NB4 (cell line): Measurements from ENCODE around the gene B4GALNT4.

ENCODE experiments used
- DNase-seq: peaks from one replicate; pipeline ENCODE4 v3.0.0; 2010; ENCODE audit warnings: low read depth
- H3K4me3 ChIP-seq: one replicate; pipeline ENCODE4 v1.5.1; 2011; ENCODE audit warnings: mild to moderate bottlenecking, low read depth, low read length, moderate library complexity
- MYC ChIP-seq: IDR thresholded peaks from 2 replicates; pipeline ENCODE4 v1.6.1; 2011; ENCODE audit warnings: low read depth, low read length
- POLR2A ChIP-seq: IDR thresholded peaks from 2 replicates; pipeline ENCODE4 v1.6.1; 2011; ENCODE audit warnings: mild to moderate bottlenecking; ENCODE audit not compliant: insufficient read length; ENCODE audit errors: extremely low read depth
- TF ChIP-seq, protein P1 (sequence below): IDR thresholded peaks from 2 replicates; pipeline ENCODE4 v1.6.1; 2011; ENCODE audit warnings: low read depth, low read length
- TF ChIP-seq, protein P2 (sequence below): IDR thresholded peaks from one replicate; pipeline ENCODE4 v1.5.1; 2012; ENCODE audit warnings: low read depth, low read length

The B4GALNT4 gene

DNA sequence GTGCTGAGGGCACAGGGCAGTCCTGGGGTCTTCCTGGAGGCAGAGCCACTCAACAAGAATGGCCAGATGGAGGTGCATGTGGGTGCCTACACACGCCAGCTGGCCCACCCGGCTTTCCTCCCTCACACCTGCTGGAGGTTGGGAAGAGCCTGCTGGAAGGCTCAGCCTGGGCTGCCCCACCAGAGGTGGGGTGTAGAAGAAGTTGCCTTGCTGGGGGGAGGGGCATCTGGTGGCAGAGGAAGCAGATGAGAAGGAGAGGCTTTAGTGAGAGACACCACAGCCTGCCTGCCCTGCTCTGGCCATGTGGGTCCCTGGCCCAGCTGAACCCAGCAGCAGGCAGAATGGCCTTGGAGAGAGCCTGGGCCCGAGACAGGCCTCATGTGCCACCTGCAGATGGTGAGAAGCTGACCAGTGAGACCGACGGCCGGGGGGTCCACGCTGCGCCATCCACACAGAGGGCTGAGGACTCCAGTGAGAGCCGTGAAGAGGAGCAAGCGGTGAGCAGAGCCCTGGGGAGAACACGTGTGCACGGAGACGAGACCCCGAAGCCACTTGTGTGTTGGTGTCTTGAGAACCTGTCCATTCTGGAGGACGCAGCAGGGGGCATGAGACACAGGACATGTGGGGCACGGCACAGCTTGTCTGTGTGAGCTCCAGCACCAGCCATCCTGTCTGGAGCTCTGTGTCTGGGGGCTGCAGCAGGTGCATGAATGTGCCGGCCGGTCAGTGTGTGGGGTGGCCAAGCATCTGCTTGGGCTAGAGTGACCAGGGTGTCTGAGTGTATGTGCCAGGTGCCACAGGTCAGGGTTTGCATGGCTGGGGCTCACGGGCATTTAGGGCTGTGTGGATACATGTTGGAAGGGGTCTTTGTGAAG, 2.7 kb downstream of the B4GALNT4 start:
- TF ChIP-seq, protein P1, sequence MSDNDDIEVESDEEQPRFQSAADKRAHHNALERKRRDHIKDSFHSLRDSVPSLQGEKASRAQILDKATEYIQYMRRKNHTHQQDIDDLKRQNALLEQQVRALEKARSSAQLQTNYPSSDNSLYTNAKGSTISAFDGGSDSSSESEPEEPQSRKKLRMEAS = no peak
- TF ChIP-seq MYC (no peak), POLR2A (no peak)
- TF ChIP-seq, protein P2, sequence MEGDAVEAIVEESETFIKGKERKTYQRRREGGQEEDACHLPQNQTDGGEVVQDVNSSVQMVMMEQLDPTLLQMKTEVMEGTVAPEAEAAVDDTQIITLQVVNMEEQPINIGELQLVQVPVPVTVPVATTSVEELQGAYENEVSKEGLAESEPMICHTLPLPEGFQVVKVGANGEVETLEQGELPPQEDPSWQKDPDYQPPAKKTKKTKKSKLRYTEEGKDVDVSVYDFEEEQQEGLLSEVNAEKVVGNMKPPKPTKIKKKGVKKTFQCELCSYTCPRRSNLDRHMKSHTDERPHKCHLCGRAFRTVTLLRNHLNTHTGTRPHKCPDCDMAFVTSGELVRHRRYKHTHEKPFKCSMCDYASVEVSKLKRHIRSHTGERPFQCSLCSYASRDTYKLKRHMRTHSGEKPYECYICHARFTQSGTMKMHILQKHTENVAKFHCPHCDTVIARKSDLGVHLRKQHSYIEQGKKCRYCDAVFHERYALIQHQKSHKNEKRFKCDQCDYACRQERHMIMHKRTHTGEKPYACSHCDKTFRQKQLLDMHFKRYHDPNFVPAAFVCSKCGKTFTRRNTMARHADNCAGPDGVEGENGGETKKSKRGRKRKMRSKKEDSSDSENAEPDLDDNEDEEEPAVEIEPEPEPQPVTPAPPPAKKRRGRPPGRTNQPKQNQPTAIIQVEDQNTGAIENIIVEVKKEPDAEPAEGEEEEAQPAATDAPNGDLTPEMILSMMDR = no peak
- no peak overlapping the region for H3K4me3 ChIP-seq
- no peak for DNase-seq

DNA sequence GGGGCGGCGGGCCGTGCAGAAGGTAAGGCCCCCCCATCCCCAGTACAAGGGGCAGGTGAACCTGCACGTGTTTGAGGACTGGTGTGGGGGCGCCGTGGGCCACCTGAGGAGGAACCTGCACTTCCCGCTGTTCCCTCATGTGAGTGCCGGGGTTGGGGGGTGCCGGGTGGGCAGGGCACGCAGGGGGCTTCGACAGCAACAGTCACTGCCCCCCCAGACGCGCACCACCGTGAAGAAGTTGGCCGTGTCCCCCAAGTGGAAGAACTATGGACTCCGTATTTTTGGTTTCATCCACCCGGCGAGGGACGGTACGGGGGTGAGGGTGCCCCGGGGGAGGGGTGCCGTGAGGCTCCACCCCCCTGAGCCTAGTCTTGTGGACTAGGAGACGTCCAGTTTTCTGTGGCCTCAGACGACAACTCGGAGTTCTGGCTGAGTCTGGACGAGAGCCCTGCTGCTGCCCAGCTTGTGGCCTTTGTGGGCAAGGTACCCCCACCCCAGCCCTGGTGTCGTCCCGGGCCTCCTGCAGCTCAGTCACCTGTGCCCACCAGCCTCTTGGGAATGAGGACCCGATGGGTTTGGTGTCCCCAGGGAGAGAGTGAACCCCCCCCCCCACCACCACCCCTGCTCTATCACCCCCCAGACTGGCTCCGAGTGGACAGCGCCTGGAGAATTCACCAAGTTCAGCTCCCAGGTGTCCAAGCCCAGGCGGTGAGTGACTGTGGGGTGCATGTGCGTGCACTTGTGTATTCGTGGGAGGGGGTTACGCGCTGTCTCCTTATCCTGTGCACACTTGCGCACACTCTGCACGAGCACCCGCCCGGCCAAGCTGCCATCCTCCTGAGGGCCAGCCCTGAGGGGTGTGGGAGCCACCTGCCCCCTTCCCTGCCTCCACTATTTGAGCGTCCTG, 3.8 kb downstream of the B4GALNT4 start:
- DNase-seq = no peak
- TF ChIP-seq, protein P1 = no peak
- TF ChIP-seq POLR2A (no peak), MYC (no peak)
- TF ChIP-seq, protein P2 = no peak
- H3K4me3 ChIP-seq = no peak overlapping the region

DNA sequence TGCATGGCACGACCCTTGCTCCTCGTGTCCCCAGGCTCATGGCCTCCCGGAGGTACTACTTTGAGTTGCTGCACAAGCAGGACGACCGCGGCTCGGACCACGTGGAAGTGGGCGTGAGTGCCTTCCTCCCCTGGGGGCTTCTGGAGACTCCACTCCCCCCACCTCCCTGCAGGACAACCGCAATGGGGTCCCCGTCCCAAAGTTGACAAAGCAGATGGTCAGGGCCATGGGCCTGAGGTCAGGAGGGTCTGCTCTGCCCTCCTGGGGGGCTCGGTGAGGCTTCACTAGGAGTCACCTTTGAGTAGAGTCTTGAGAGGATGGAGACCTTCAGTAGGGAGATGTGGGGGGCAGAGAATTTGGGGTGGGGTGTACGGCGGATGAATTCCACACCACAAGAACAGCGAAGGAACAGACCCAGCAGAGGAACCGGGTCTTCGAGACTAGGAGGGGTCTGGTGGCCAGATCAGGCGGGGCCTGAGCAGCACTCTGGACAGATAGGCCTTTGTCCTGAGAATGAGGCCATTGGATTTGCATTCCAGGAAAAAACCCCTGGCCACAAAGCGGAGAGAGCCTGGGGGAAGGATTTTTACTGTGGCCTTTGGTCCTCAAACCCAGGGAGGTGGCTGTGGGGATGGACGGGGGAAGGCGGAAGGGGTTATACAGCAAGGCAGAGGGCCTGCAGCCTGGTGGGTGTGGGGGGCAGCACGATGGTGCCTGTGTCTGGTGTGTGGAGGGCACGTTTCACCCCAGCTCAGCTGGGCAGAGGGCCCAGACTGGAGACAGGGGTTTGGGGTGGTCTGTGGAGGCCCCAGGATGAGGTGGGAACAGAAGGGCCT, 4.6 kb downstream of the B4GALNT4 start:
- TF ChIP-seq POLR2A (no peak), MYC (no peak)
- TF ChIP-seq, protein P1 = no peak
- TF ChIP-seq, protein P2 = no peak
- no peak overlapping the region for H3K4me3 ChIP-seq
- DNase-seq = no peak

DNA sequence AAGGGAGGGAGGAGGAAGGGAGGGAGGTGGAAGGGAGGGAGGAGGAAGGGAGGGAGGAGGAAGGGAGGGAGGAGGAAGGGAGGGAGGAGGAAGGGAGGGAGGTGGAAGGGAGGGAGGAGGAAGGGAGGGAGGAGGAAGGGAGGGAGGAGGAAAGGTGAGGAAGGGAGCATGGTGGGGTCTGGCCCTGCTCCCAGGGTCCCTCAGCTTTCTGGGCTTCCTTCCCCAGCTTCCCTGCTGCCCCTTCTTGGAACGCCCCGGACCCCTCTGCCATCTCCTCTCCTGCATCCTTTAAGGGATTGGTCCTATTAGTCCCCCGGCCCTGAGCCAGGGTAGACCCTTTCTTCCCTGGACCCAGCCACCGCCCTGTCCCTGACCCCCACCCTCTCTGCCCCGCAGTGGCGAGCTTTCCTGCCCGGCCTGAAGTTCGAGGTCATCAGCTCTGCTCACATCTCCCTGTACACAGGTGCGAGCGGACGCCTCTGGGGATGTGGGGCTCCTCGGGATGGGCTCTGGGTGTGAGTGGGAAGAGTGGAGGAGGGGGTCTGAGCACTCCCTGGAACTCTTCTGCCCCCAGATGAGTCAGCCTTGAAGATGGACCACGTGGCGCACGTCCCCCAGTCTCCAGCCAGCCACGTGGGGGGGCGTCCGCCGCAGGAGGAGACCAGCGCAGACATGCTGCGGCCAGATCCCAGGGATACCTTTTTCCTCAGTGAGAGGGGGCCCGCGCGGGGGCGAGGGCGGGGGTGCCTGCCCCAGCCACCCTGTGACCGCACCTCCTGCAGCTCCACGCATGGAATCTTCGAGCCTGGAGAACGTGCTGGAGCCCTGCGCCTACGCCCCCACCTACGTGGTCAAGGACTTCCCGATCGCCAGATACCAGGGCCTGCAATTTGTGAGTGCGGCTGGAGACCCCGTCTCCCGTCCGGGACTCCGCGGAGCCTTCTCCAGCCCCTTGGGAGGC, 6.0 kb downstream of the B4GALNT4 start:
- TF ChIP-seq MYC (no peak), POLR2A (no peak)
- TF ChIP-seq, protein P1 = no peak
- TF ChIP-seq, protein P2 = no peak
- DNase-seq = no peak
- no peak overlapping the region for H3K4me3 ChIP-seq
